Thyroid gland (tissue), 4 donors: ENCODE data around the gene KDELR1.
"Not testable (repeated sequence)": the region's sequence is repeated elsewhere in the genome, so short reads cannot be mapped to it uniquely, and the experiment has no call there.

Experiments
- POLR2A ChIP-seq, 2 donors: fragments of 450-650 bp; IDR thresholded peaks; one replicate each; pipeline ENCODE4 v1.6.1; 2017; ENCODE audit warnings: antibody characterized with exemption in 2 of 2, mild to moderate bottlenecking in 2 of 2, moderate library complexity in 1 of 2
- TF ChIP-seq, protein P1 (sequence below), 6 experiments: fragments of 200-600 bp in 3 of 6; fragments of 450-650 bp in 3 of 6; sonication (generic) in 3 of 6; IDR thresholded peaks; one replicate each; pipeline ENCODE4 v1.5.1; 2016 to 2019; ENCODE audit warnings: antibody characterized with exemption in 6 of 6, mild to moderate bottlenecking in 2 of 6, inconsistent platforms in 1 of 6, moderate library complexity in 1 of 6

DNA sequence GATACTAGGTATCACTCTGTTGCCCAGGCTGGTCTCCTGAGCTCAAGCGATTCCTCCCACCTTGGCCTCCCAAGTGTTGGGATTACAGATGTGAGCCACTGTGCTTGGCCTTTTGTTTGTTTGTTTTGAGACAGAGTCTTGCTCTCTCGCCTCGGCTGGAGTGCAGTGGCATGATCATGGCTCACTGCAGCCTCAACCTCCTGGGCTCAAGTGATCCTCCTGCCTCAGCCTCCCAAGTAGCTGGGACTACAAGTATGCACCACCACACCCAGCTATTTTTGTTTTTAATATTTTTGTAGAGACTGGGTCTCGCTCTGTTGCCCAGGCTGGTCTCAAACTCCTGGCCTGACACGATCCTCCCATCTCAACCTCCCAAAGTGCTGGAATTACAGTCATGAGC is 19.6 kb downstream of the KDELR1 start:
- TF ChIP-seq, protein P1, sequence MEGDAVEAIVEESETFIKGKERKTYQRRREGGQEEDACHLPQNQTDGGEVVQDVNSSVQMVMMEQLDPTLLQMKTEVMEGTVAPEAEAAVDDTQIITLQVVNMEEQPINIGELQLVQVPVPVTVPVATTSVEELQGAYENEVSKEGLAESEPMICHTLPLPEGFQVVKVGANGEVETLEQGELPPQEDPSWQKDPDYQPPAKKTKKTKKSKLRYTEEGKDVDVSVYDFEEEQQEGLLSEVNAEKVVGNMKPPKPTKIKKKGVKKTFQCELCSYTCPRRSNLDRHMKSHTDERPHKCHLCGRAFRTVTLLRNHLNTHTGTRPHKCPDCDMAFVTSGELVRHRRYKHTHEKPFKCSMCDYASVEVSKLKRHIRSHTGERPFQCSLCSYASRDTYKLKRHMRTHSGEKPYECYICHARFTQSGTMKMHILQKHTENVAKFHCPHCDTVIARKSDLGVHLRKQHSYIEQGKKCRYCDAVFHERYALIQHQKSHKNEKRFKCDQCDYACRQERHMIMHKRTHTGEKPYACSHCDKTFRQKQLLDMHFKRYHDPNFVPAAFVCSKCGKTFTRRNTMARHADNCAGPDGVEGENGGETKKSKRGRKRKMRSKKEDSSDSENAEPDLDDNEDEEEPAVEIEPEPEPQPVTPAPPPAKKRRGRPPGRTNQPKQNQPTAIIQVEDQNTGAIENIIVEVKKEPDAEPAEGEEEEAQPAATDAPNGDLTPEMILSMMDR (IDR thresholded peaks at IDR 0.05): not testable (repeated sequence)
- not testable (repeated sequence) for TF ChIP-seq POLR2A (IDR thresholded peaks at IDR 0.05)
